ENCODE results near the gene TRPM6.

- TF ChIP-seq CTCF (IDR thresholded peaks at IDR 0.05) (no peak), POLR2AphosphoS5 (IDR thresholded peaks at IDR 0.05; ENCODE audit: insufficient read depth in 1 of 2, low read depth in 1 of 2) (no peak), POLR2A (IDR thresholded peaks at IDR 0.05) (no peak)
Observed at GRCh38 chr9:74876382-74876949, 11.3 kb downstream of the TRPM6 start.

Data from vagina (tissue), 2 donors.